DMS53 treated with DMSO at 0.1 percent for 48 hours (cell line): ENCODE results near the gene FUCA1.
"Not testable (repeated sequence)": the region's sequence is repeated elsewhere in the genome, so short reads cannot be mapped to it uniquely, and the experiment has no call there.

Experiments used
- DNase-seq: peaks from one replicate; lab custom pipeline; 2025; ENCODE audit not compliant: unreplicated experiment; lab: John Stamatoyannopoulos, UW

Gene FUCA1

GRCh38 chr1:23803674-23804073, 64.4 kb downstream of the FUCA1 start:
- no peak for DNase-seq

DNA sequence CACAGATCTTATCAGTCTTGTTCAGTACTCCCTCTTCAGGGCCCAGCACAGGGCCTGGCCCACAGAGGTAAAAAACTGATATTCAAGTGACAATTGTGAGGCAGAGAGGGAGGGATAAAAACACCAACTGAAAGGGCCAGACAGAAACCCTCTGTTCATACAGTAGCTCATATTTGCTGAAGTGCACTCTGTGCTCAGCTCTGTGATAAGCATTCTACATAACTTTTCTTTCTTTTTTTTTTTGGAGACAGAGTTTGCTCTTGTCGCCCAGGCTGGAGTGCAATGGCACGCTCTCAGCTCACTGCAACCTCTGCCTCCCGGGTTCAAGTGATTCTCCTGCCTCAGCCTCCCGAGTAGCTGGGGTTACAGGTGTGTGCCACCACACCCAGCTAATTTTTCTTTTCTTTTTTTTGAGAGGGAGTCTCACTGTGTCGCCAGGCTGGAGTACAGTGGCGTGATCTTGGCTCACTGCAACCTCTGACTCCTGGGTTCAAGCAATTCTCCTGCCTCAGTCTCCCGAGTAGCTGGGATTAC, 65.2 kb downstream of the FUCA1 start:
- DNase-seq, result not testable (repeated sequence)

DNA sequence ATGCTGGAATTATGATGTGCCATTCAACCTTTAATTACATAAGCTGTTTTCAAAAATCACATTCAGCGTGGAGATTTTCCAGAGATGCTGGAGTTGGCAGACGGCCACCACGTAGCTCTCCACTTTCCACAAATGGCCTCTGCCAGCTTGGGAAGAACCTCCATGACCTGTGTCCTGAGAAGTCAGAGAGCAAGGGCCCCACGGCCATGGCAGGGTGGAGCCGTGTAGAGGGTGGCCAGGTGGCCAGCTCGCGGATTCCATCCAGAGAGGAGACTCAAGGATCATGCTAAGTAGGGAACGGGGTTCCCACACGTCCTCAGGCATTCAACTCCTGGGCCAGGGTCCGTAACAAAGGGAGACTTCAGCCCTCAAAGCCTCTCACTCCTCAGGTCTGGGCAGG, 66.2 kb downstream of the FUCA1 start:
- no peak for DNase-seq

- DNase-seq, result no peak
These were observed 66.7 kb downstream of the FUCA1 start for GRCh38 chr1:23801338-23801748.

DNA sequence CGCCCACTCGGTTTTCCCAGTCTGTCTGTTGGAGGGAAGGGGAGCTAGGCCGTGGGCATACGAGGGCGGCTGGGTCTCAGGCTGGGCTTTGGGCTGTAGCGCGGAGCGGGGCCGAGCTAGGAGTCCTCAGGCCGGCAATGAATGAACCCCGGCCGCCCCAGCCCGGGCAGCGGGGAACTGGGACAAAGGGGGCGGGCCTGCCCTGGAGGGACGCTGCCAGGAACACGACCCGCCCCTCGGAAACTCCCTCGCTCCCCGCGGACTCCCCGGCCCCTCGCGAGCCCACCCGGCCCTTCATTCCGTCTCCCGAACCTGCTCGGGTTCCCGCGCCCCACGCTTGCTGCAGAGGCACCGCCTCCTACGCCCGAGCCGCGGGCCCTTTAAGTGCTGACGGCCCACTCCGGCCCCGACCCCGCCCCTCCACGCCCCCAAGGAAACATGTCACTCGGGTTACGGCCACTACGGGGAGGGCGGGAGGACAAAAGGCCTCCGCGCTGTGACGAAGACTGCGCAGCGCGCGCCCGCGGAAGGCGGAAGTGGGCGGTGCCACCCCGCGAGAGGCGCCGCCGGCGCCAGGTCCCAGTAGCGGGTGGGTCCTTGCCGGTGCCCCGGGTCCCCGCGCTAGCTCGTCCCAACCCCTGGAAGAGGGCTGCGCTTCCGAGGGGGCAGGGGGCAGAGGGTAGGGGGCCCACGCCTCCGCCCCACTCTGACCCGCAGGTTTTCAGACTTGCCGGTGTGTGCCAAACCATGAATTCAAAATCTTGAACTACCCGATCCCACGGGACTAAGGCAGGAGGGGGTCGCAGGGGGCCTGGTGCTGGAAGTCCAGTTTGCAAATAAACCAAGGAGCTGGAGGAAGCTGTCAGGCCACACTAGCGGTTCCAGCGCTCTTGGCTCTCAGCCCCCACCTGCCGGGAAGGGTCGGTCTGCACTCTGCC, 67.4 kb downstream of the FUCA1 start, which contains the start of gene GALE:
TSS of gene GALE (minus strand) at position 355 of the 938 bp plus-strand sequence. CDS start 1,747 bp downstream, outside the sequence.
- peak; percentile 86 for DNase-seq

GRCh38 chr1:23799570-23800399, 68.3 kb downstream of the FUCA1 start:
- DNase-seq, result peak; percentile 91

DNA sequence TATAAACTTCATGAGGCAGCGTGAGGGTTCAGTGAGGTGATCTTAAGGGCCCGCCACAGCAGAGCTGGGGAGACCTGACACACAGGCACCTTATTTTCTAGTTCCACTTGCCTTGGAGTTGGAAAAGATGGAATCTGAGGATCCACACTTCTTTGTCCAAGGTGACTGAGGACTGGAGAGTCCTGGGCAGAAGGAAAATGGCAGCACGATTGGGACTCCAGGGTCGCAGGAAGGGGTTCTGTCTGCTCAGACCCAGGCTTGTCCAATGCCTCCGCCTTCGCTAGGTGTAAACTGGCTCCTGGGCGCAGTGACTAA, 68.9 kb downstream of the FUCA1 start:
- DNase-seq, result no peak

- DNase-seq, result no peak
These were observed 69.4 kb downstream of the FUCA1 start for GRCh38 chr1:23798662-23799142.

GRCh38 chr1:23797478-23798448, 70.3 kb downstream of the FUCA1 start:
- DNase-seq, result no peak

- DNase-seq, result no peak
These were observed 71.4 kb downstream of the FUCA1 start for GRCh38 chr1:23796466-23797271.

DNA sequence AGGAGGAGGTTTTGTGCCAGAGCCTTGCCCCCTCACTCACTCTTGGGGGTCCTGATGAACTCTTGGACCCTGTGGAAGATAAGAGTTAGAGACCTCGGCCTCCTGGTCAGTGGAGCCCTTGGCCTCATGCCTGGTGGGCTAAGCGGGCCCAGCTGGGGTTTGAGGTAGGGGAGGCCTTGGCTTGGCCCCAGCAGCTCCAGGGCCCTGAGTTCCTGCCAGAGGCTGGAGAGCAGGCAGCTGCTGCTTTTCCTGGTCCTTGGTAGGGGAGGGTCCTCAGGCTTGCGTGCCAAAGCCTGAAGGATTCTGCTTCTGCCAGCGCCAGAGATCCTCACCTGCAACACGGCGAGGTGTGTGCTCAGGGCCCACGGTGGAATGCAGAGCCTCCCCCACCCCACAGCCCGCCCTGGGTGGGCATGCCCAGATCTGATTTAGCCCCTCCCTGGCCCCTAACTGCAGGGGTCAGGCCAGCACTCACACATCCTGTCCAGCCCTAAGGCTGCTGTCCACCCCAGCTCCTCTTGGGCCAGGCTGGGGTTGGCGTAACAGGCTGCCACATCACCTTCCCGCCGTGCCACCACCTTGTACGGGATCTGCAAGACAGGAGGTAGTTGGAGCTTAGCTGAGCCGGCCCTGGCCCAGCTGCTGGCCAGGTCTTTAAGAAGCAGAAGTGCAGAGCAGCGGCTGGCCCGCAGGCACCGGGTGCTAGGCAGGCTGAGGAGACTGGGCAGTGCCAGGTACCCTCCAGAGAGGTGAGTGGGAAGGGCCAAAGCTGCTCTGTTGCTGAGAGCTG, 72.2 kb downstream of the FUCA1 start:
- DNase-seq, result no peak
